Skeletal muscle satellite cell (primary cell): Measurements from ENCODE around the gene SPAG7. TPM values are rescaled to one million over a fixed set of nuclear protein-coding genes. Genes with fewer than 3 reads are reported as not detected.
"Not testable (repeated sequence)": the region's sequence is repeated elsewhere in the genome, so short reads cannot be mapped to it uniquely, and the experiment has no call there.

Source experiments
- H3K27me3 ChIP-seq: 2 replicates; pipeline ENCODE4 v1.7.0; 2013; ENCODE audit warnings: low read length; ENCODE audit not compliant: control insufficient read depth, insufficient read depth
- H3K36me3 ChIP-seq: 2 replicates; pipeline ENCODE4 v1.7.0; 2013; ENCODE audit warnings: mild to moderate bottlenecking, control low read depth, low read length; ENCODE audit not compliant: insufficient read depth
- H3K4me1 ChIP-seq: 2 replicates; pipeline ENCODE4 v1.7.0; 2013; ENCODE audit warnings: low read length; ENCODE audit not compliant: control insufficient read depth, insufficient read depth
- H3K4me2 ChIP-seq: 2 replicates; pipeline ENCODE4 v1.7.0; 2013; ENCODE audit warnings: mild to moderate bottlenecking, low read length
- H3K4me3 ChIP-seq: 2 replicates; pipeline ENCODE4 v1.7.0; 2013; ENCODE audit warnings: low read length
- H3K9ac ChIP-seq: 2 replicates; pipeline ENCODE4 v1.7.0; 2013; ENCODE audit warnings: mild to moderate bottlenecking, low read depth, low read length, moderate library complexity
- H3K9me3 ChIP-seq: replicated peaks from 2 replicates; pipeline ENCODE4 v1.7.0; 2013; ENCODE audit warnings: mild to moderate bottlenecking, control low read depth, low read length
- small RNA-seq: library from RNA; depleted of rRNA; stranded (forward); fragments of <200 nt; gene quantifications from one replicate; pipeline ENCODE3, GENCODE V24; 2012

SPAG7 gene

GRCh38 chr17:4932756-4933155, 34.9 kb downstream of the SPAG7 start:
- Histone ChIP-seq H3K27me3 (no peaks in the 10 kb centered on the region), H3K4me1 (peaks cover 8% of the 10 kb centered on the region), H3K4me2 (no peak overlapping the region), H3K9me3 (no peaks in the 10 kb centered on the region), H3K4me3 (no peak overlapping the region), H3K36me3 (peaks cover 15% of the 10 kb centered on the region), H3K9ac (no peak overlapping the region)

GRCh38 chr17:4931963-4932362, 35.7 kb downstream of the SPAG7 start, which contains the start of gene GP1BA:
TSS of gene GP1BA (plus strand) at chr17:4932277. CDS start at chr17:4932605, 328 bp downstream.
- no peak within 1 kb of the TSS for H3K4me3 ChIP-seq
- no peaks in the 10 kb centered on the region for H3K27me3 ChIP-seq
- H3K9me3 ChIP-seq: no peaks in the 10 kb centered on the region
- H3K4me2 ChIP-seq: no peak within 1 kb of the TSS
- H3K9ac ChIP-seq: no peak within 1 kb of the TSS
- peaks cover 8% of the 10 kb centered on the region for H3K4me1 ChIP-seq
- peaks cover 8% of the 10 kb centered on the region for H3K36me3 ChIP-seq

GRCh38 chr17:4928881-4929280, 38.7 kb downstream of the SPAG7 start:
- H3K4me3 ChIP-seq: no peak overlapping the region
- no peak overlapping the region for H3K4me2 ChIP-seq
- peaks cover 3% of the 10 kb centered on the region for H3K36me3 ChIP-seq
- no peaks in the 10 kb centered on the region for H3K27me3 ChIP-seq
- H3K9ac ChIP-seq: no peak overlapping the region
- peaks cover under 1% of the 10 kb centered on the region for H3K4me1 ChIP-seq
- no peaks in the 10 kb centered on the region for H3K9me3 ChIP-seq

DNA sequence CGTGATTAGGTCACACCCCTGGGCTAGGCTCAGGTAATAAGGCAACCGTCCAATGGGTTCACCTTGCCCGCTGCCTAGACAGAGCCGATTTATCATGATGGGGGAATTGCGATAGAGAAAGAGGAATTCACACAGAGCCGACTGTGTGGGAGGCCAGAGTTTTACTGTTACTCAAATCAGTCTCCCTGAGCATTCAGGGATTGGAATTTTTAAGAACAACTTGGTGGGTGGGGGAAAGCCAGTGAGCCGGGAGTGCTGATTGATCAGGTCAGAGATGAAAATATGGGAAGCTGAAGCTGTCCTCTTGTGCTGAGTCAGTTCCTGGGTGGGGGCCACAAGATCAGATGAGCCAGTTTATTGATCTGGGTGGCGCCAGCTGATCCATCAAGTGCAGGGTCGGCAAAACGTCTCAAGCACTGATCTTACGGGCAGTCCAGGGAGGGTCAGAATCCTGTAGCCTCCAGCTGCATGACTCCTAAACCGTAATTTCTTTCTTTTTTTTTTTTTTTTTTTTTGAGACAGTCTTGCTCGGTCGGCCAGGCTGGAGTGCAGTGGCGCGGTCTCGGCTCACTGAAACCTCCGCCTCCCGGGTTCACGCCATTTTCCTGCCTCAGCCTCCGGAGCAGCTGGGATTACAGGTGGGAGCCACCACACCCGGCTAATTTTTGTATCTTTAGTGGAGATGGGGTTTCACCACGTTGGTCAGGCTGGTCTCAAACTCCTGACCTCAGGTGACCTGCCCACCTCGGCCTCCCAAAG, 40.9 kb downstream of the SPAG7 start:
- H3K9ac ChIP-seq, H3K4me1 ChIP-seq: not testable (repeated sequence)

GRCh38 chr17:4921320-4921719, 46.3 kb downstream of the SPAG7 start:
- Histone ChIP-seq H3K4me3 (no peak overlapping the region), H3K9me3 (no peaks in the 10 kb centered on the region), H3K27me3 (no peaks in the 10 kb centered on the region), H3K4me2 (no peak overlapping the region), H3K9ac (no peak overlapping the region), H3K36me3 (no peaks in the 10 kb centered on the region), H3K4me1 (peaks cover 8% of the 10 kb centered on the region)

More for the DNA sequence above, 40.9 kb downstream of the SPAG7 start:
- H3K4me3 ChIP-seq, H3K9me3 ChIP-seq, H3K36me3 ChIP-seq, H3K27me3 ChIP-seq, H3K4me2 ChIP-seq: not testable (repeated sequence)

GRCh38 chr17:4920351-4921048, 47.1 kb downstream of the SPAG7 start:
- Histone ChIP-seq H3K27me3 (no peaks in the 10 kb centered on the region), H3K9me3 (no peaks in the 10 kb centered on the region), H3K4me2 (no peak overlapping the region), H3K4me1 (peaks cover 8% of the 10 kb centered on the region), H3K4me3 (no peak overlapping the region), H3K36me3 (no peaks in the 10 kb centered on the region), H3K9ac (no peak overlapping the region)

GRCh38 chr17:4919511-4920047, 48.0 kb downstream of the SPAG7 start:
- H3K4me1 ChIP-seq: peaks cover 8% of the 10 kb centered on the region
- H3K36me3 ChIP-seq: no peaks in the 10 kb centered on the region
- H3K9ac ChIP-seq: no peak overlapping the region
- H3K4me3 ChIP-seq: no peak overlapping the region
- no peaks in the 10 kb centered on the region for H3K27me3 ChIP-seq
- no peak overlapping the region for H3K4me2 ChIP-seq
- H3K9me3 ChIP-seq: no peaks in the 10 kb centered on the region

- not testable (repeated sequence) for H3K27me3 ChIP-seq, H3K4me1 ChIP-seq, H3K4me2 ChIP-seq, H3K4me3 ChIP-seq, H3K9me3 ChIP-seq, H3K9ac ChIP-seq, H3K36me3 ChIP-seq
Observed at GRCh38 chr17:4914551-4914950, 53.1 kb downstream of the SPAG7 start.

- no peak overlapping the region for H3K4me2 ChIP-seq
- H3K9me3 ChIP-seq: no peaks in the 10 kb centered on the region
- peaks cover 5% of the 10 kb centered on the region for H3K4me1 ChIP-seq
- no peaks in the 10 kb centered on the region for H3K36me3 ChIP-seq
- no peak overlapping the region for H3K4me3 ChIP-seq
- H3K27me3 ChIP-seq: no peaks in the 10 kb centered on the region
- no peak overlapping the region for H3K9ac ChIP-seq
Observed at GRCh38 chr17:4913994-4914393, 53.6 kb downstream of the SPAG7 start.

Small RNA genes lying within 50 kb of the gene (small RNA-seq; reads per million reads assigned to genes)
- not detected for gene MIR6864
- not detected for gene MIR6865
